Head of caudate nucleus (tissue), 42 donors: ENCODE measurements around the gene PTPRM.

Experiments
- DNase-seq, 42 donors: peaks; one replicate each; pipeline versions ENCODE4 v3.0.0 to v3.0.0-alpha.2; 2020 to 2021; ENCODE audit warnings: mixed read lengths in 7 of 42
- intact Hi-C: fragments of 100-400 bp; cut with DNase I; formaldehyde crosslinking; loops from one replicate; pipeline ENCODE4 v1.15.0; 2022

Gene PTPRM

GRCh38 chr18:7808992-7809391 lies 241.9 kb downstream of the PTPRM start:
- DNase-seq, result peak in 3 of 42 donors; percentile 28 to 44 (median 41)
- intact Hi-C loops, result no loop called here

- DNase-seq, result no peak
- intact Hi-C loops, result no loop called here
Observed at GRCh38 chr18:7809455-7809854, 242.3 kb downstream of the PTPRM start.

GRCh38 chr18:7809978-7810377 lies 242.9 kb downstream of the PTPRM start:
- DNase-seq, result no peak
- intact Hi-C loops, result no loop called here

GRCh38 chr18:7812431-7813063 lies 245.4 kb downstream of the PTPRM start:
- intact Hi-C loops, result no loop called here
- no peak for DNase-seq

GRCh38 chr18:7813131-7813530 lies 246.0 kb downstream of the PTPRM start:
- intact Hi-C loops, result no loop called here
- DNase-seq, result no peak

- intact Hi-C loops, result no loop called here
- no peak for DNase-seq
Observed at GRCh38 chr18:7814754-7815315, 247.7 kb downstream of the PTPRM start.

GRCh38 chr18:7815787-7816186 lies 248.7 kb downstream of the PTPRM start:
- intact Hi-C loops, result no loop called here

GRCh38 chr18:7817575-7818230 lies 250.6 kb downstream of the PTPRM start:
- intact Hi-C loops, result no loop called here
- no peak for DNase-seq

More at GRCh38 chr18:7815787-7816186, 248.7 kb downstream of the PTPRM start:
- no peak for DNase-seq

- no peak for DNase-seq
- intact Hi-C loops, result no loop called here
Observed at GRCh38 chr18:7821784-7822183, 254.7 kb downstream of the PTPRM start.

- intact Hi-C loops, result no loop called here
- DNase-seq, result no peak
Observed at GRCh38 chr18:7822435-7823331, 255.6 kb downstream of the PTPRM start.

GRCh38 chr18:7824970-7825369 lies 257.9 kb downstream of the PTPRM start:
- intact Hi-C loops, result no loop called here
- DNase-seq, result no peak

GRCh38 chr18:7830468-7830867 lies 263.4 kb downstream of the PTPRM start:
- intact Hi-C loops, result no loop called here
- no peak for DNase-seq

- intact Hi-C loops, result no loop called here
- DNase-seq, result no peak
Observed at GRCh38 chr18:7839548-7839947, 272.4 kb downstream of the PTPRM start.

GRCh38 chr18:7840411-7840810 lies 273.3 kb downstream of the PTPRM start:
- DNase-seq, result no peak
- intact Hi-C loops, result no loop called here

GRCh38 chr18:7844017-7844416 lies 276.9 kb downstream of the PTPRM start:
- intact Hi-C loops, result no loop called here
- no peak for DNase-seq

- DNase-seq, result no peak
- intact Hi-C loops, result no loop called here
Observed at GRCh38 chr18:7844418-7844817, 277.3 kb downstream of the PTPRM start.

GRCh38 chr18:7846335-7846734 lies 279.2 kb downstream of the PTPRM start:
- intact Hi-C loops, result no loop called here
- DNase-seq, result no peak

- no peak for DNase-seq
- intact Hi-C loops, result no loop called here
Observed at GRCh38 chr18:7847357-7848053, 280.4 kb downstream of the PTPRM start.

- no peak for DNase-seq
- intact Hi-C loops, result no loop called here
Observed at GRCh38 chr18:7848054-7848412, 280.9 kb downstream of the PTPRM start.
